HL-60 (cell line): ENCODE data around the gene TSPAN13.

Source experiments
- DNase-seq, 2 experiments: peaks; one replicate each; pipeline ENCODE4 v3.0.0-alpha.2; 2010 to 2020; ENCODE audit warnings: low read depth in 1 of 2, low spot score in 1 of 2
- H3K27ac ChIP-seq: fragments of 250-450 bp; sonication (Bioruptor Pico); replicated peaks from 2 replicates; pipeline ENCODE4 v1.5.1; 2020; ENCODE audit warnings: mild to moderate bottlenecking, moderate library complexity
- H3K27me3 ChIP-seq: fragments of 250-450 bp; sonication (Bioruptor Pico); 2 replicates; pipeline ENCODE4 v1.5.1; 2021; ENCODE audit warnings: mild to moderate bottlenecking, moderate library complexity; ENCODE audit not compliant: insufficient read depth, poor library complexity, severe bottlenecking
- H3K4me3 ChIP-seq: replicated peaks from 2 replicates; pipeline ENCODE4 v1.5.1; 2011; ENCODE audit warnings: mild to moderate bottlenecking, control low read depth, low read length; ENCODE audit not compliant: insufficient read depth
- CTCF ChIP-seq: IDR thresholded peaks from one replicate; pipeline ENCODE4 v1.5.1; 2011; ENCODE audit warnings: low read length, control low read depth, inconsistent platforms; ENCODE audit not compliant: insufficient read depth
- GABPA ChIP-seq: IDR thresholded peaks from 2 replicates; pipeline ENCODE4 v1.6.1; 2012; ENCODE audit warnings: low read depth
- POLR2AphosphoS5 ChIP-seq: IDR thresholded peaks from 2 replicates; pipeline ENCODE4 v1.6.1; 2012; ENCODE audit warnings: low read depth
- REST ChIP-seq: IDR thresholded peaks from 2 replicates; pipeline ENCODE4 v1.6.1; 2012; ENCODE audit warnings: low read depth; ENCODE audit not compliant: insufficient replicate concordance
- SPI1 ChIP-seq: IDR thresholded peaks from 2 replicates; pipeline ENCODE4 v1.6.1; 2012; ENCODE audit warnings: low read depth, mild to moderate bottlenecking, borderline replicate concordance

The TSPAN13 gene

GRCh38 chr7:16758036-16758435 lies 4.5 kb downstream of the TSPAN13 start:
- no peak for DNase-seq
- Histone ChIP-seq H3K27me3 (peaks cover 3% of the 10 kb centered on the region), H3K27ac (no peak overlapping the region), H3K4me3 (no peak overlapping the region)
- TF ChIP-seq GABPA, result no peak
- no peak for TF ChIP-seq CTCF
- TF ChIP-seq SPI1, result no peak
- TF ChIP-seq POLR2AphosphoS5, result no peak
- TF ChIP-seq REST, result no peak

GRCh38 chr7:16758631-16759611 lies 5.4 kb downstream of the TSPAN13 start:
- DNase-seq, result no peak
- H3K4me3 ChIP-seq, result no peak overlapping the region
- no peak for TF ChIP-seq POLR2AphosphoS5
- TF ChIP-seq GABPA, result no peak
- TF ChIP-seq CTCF, result no peak
- TF ChIP-seq REST, result no peak
- H3K27ac ChIP-seq, result no peak overlapping the region
- H3K27me3 ChIP-seq, result peaks cover 3% of the 10 kb centered on the region

GRCh38 chr7:16759840-16760239 lies 6.3 kb downstream of the TSPAN13 start:
- Histone ChIP-seq H3K4me3 (no peak overlapping the region), H3K27me3 (peaks cover 3% of the 10 kb centered on the region), H3K27ac (no peak overlapping the region)
- no peak for TF ChIP-seq CTCF
- no peak for TF ChIP-seq POLR2AphosphoS5
- no peak for TF ChIP-seq REST
- TF ChIP-seq GABPA, result no peak
- TF ChIP-seq SPI1, result no peak
- DNase-seq, result no peak
